Measurements from ENCODE around the gene LCOR. TPM values are rescaled to one million over a fixed set of nuclear protein-coding genes. Genes with fewer than 3 reads are reported as not detected.
"Not testable (repeated sequence)": the region's sequence is repeated elsewhere in the genome, so short reads cannot be mapped to it uniquely, and the experiment has no call there.

Gene LCOR
- total RNA-seq, 1 experiment from 2014 or later = 12.3 TPM

GRCh38 chr10:96935810-96936209 is 103.7 kb downstream of the LCOR start:
- no peak for DNase-seq (ENCODE audit: low read depth)

GRCh38 chr10:96943161-96943560 is 111.1 kb downstream of the LCOR start:
- DNase-seq (ENCODE audit: low read depth) = not testable (repeated sequence)

DNA sequence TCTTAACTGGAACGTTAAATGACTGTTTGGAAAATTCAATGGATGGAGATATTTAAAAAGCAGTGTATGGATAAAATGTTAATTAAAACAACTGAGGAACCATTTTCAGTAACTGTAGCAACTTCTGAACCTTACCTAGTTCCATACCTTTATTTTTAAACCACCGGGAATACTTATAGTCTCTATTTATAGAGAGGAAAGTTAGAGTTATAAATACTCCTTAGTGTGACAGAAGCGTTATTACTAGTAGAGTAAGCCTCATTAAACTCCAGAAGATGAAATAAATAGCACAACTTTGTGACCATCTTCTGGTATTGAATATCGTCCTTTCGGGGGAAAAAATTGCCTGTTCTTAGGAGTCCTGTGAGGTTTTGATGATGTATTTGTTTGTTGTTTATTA is 114.9 kb downstream of the LCOR start:
- DNase-seq (ENCODE audit: low read depth) = no peak

- no peak for DNase-seq (ENCODE audit: low read depth)
Measured at GRCh38 chr10:96949039-96949683, 117.1 kb downstream of the LCOR start.

DNA sequence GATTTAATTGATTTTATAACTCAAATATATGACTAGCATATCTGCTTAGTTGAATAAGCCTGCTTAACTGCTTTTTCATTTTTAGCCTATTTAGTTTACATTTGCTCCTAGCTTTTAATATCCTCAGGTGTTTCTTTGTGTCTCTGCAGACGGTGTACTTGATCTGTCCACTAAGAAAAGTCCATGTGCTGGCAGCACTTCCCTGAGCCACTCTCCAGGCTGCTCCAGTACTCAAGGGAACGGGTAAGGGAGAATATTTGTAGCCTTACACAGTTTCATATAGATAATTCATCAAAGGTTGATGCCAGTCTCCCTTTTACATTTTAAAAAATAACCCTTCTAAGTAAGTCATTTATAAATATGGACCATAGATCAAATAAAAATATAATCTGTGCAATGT is 119.9 kb downstream of the LCOR start:
- no peak for DNase-seq (ENCODE audit: low read depth)

GRCh38 chr10:96955794-96956193 is 123.7 kb downstream of the LCOR start:
- no peak for DNase-seq (ENCODE audit: low read depth)

DNA sequence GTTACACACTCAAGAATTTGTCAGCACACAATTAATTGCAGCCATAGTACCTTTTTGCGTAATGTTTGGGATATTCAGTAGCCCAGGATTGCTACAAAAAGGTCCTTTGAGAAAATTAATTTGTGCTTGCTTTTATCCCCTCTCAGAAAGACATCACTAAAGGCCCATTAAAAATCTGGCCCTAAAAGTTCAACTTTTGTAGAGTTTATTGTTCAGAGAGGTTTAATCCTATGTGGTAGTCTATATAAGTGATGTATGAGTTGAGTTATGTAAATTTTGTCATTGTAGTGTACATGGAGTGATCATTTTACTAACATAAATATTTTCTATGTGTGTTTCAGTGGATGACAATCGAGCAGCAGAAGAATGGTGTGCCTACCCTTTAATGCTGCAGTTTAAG is 126.0 kb downstream of the LCOR start:
- DNase-seq (ENCODE audit: low read depth) = no peak

GRCh38 chr10:96959733-96960132 is 127.6 kb downstream of the LCOR start:
- no peak for DNase-seq (ENCODE audit: low read depth)

DNA sequence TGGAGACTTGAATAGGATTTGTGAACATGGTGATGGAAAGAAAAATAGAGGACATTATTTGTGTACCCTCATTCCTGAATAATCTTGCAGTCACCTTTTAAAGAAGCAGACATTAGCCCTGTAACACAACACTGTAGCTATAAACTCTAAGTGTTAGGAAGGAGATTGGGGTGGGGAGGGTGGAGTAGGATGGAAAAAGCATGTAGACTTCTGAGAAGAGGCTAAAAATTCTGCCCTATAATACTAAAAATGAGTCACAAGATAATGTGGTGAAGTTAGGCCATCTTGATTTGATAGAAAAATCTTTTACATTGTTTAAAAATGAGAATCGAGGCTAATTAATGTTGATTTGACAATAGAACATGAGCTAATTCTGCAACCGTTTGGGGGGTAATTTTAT is 128.8 kb downstream of the LCOR start:
- no peak for DNase-seq (ENCODE audit: low read depth)

- DNase-seq (ENCODE audit: low read depth) = no peak
Measured at GRCh38 chr10:96964131-96964530, 132.0 kb downstream of the LCOR start.

- DNase-seq (ENCODE audit: low read depth) = no peak
Measured at GRCh38 chr10:96967847-96968246, 135.7 kb downstream of the LCOR start.

DNA sequence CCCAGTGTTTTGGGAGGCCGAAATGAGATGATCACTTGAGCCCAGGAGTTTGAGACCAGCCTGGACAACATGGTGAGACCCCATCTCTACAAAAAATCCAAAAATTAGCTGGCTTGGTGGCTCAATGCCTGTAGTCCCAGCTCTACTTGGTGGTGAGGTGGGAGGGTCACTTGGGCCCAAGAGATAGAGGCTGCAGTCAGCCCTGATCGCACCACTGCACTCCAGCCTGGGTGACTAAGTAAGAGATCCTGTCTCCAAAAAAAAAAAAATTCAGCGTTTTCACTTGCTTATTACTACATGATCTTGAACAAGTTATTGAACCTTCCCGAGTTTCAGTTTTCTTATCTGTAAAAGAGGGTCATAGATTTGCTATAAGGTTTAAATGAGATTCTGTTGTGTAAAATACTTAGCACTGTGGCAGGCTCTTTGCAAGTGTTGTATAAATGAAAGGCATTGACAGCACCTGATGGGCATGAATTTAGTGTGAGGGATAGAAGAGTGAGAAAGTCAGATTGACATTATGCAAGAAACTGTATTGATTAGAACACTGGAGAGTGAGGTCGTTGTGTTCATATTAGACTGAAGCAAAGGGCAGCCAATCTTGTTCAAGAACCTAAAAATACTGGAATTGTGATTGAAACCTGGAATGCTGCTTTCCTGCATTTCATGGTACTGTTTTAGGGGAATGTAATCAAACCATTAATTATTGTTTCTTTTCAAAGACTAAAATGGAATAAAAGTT is 136.8 kb downstream of the LCOR start:
- DNase-seq (ENCODE audit: low read depth) = no peak

- no peak for DNase-seq (ENCODE audit: low read depth)
Measured at GRCh38 chr10:96971324-96971723, 139.2 kb downstream of the LCOR start.

- DNase-seq (ENCODE audit: low read depth) = no peak
Measured at GRCh38 chr10:96972264-96972663, 140.2 kb downstream of the LCOR start.

GRCh38 chr10:96973809-96974747 is 142.0 kb downstream of the LCOR start:
- DNase-seq (ENCODE audit: low read depth) = no peak

DNA sequence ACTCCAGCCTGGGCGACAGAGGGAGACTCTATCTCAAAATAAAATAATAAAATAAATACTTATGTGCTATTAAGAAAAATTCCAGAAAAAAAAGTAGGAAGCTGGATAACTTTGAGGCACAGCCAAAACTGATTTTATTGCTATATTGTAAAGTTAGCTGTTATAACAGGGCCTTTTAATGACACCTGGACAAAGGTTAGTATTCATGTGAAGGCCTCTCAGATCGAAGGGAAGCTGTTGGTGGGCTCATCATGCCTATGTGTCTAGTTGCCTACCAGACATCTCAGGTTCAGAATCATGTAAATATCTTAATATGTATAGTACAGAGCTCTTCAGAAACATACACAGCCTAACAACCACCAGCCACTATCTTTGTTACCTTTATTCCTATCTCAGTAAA is 143.0 kb downstream of the LCOR start:
- DNase-seq (ENCODE audit: low read depth) = no peak

- no peak for DNase-seq (ENCODE audit: low read depth)
Measured at GRCh38 chr10:96978621-96979154, 146.6 kb downstream of the LCOR start.

- DNase-seq (ENCODE audit: low read depth) = no peak
Measured at GRCh38 chr10:96982149-96982930, 150.2 kb downstream of the LCOR start.

- no peak for DNase-seq (ENCODE audit: low read depth)
Measured at GRCh38 chr10:96984541-96985131, 152.5 kb downstream of the LCOR start.

GRCh38 chr10:96986200-96986856 is 154.2 kb downstream of the LCOR start:
- DNase-seq (ENCODE audit: low read depth) = no peak
